ENCODE measurements around the gene CRTAC1. TPM values are rescaled to one million over a fixed set of nuclear protein-coding genes. Genes with fewer than 3 reads are reported as not detected.

CRTAC1 gene
- total RNA-seq, 1 experiment from 2014 or later = 0.20 TPM

- TF ChIP-seq JUND (IDR thresholded peaks at IDR 0.05) (no peak), POLR2A (IDR thresholded peaks at IDR 0.05; ENCODE audit: borderline replicate concordance, extremely low read depth, insufficient read depth, insufficient read length) (no peak), CBX3 (IDR thresholded peaks at IDR 0.05; ENCODE audit: low read depth) (no peak)
Measured at GRCh38 chr10:97977673-97978072, 52.7 kb downstream of the CRTAC1 start (continued).

GRCh38 chr10:97975598-97975997, 54.8 kb downstream of the CRTAC1 start:
- no peak overlapping the region for H3K4me3 ChIP-seq (replicated peaks in 1 of 2; ENCODE audit: low read depth in 1 of 2, low read length in 2 of 2)
- no peak overlapping the region for H2AFZ ChIP-seq (ENCODE audit: low read depth, low read length, poor library complexity, severe bottlenecking)
- intact Hi-C loops (cut with micrococcal nuclease) = no loop called here
- no peaks in the 10 kb centered on the region for H4K20me1 ChIP-seq (ENCODE audit: insufficient read depth)
- H3K9me2 ChIP-seq (ENCODE audit: insufficient read depth) = no peaks in the 10 kb centered on the region
- no peaks in the 10 kb centered on the region for H3K9me3 ChIP-seq (ENCODE audit: control insufficient read depth in 1 of 2, insufficient read depth in 1 of 2, low read depth in 1 of 2, low read length in 2 of 2)
- no peak overlapping the region for H3K27ac ChIP-seq (ENCODE audit: low read depth, low read length)
- H3K79me2 ChIP-seq (ENCODE audit: insufficient read depth, low read length) = no peaks in the 10 kb centered on the region
- no peak overlapping the region for H3K4me2 ChIP-seq (ENCODE audit: low read length)
- H3K27me3 ChIP-seq (ENCODE audit: insufficient read depth, low read length) = peaks cover 97% of the 10 kb centered on the region
- no TSS peak for BruUV-seq (replicated peaks)
- ChIA-PET CTCF (interaction anchor here (1.6 kb wide), 1 partner anchor 66 kb away, joined by 4 read pairs; no protein-coding TSS in a partner anchor), POLR2A (no interaction called here), RAD21 (ENCODE audit: low non-redundant PET in 1 of 2, low total read pairs in 2 of 2, uncharacterized antibody in 2 of 2, unreplicated experiment in 2 of 2) (no interaction called here)
- no peaks in the 10 kb centered on the region for H3K36me3 ChIP-seq (ENCODE audit: control insufficient read depth in 1 of 2, insufficient read depth in 2 of 2, low read length in 2 of 2)
- TF ChIP-seq ATF3 (IDR thresholded peaks at IDR 0.05) (no peak), POLR2A (IDR thresholded peaks at IDR 0.05; ENCODE audit: borderline replicate concordance, extremely low read depth, insufficient read depth, insufficient read length) (no peak), SIN3A (IDR thresholded peaks at IDR 0.05; ENCODE audit: low read depth) (no peak), TCF7L2 (IDR thresholded peaks at IDR 0.05; ENCODE audit: borderline replicate concordance, extremely low read depth, insufficient read depth, insufficient read length) (no peak), ZBTB33 (IDR thresholded peaks at IDR 0.05; ENCODE audit: extremely low read depth, insufficient replicate concordance, low read length) (no peak), CTCF (IDR thresholded peaks at IDR 0.05 in 2 of 3, conservative IDR thresholded peaks at IDR 0.05 in 1 of 3; ENCODE audit: borderline replicate concordance in 1 of 3, insufficient read depth in 1 of 3, low read depth in 2 of 3, low read length in 2 of 3) (no peak), EZH2phosphoT487 (IDR thresholded peaks at IDR 0.05; ENCODE audit: borderline replicate concordance) (no peak), ZNF274 (IDR thresholded peaks at IDR 0.05; ENCODE audit: low read depth, low read length) (no peak), YY1 (IDR thresholded peaks at IDR 0.05; ENCODE audit: extremely low read depth, insufficient replicate concordance, low read depth, low read length) (no peak), SP1 (IDR thresholded peaks at IDR 0.05; ENCODE audit: low read depth) (no peak)
- no peaks in the 10 kb centered on the region for H3K4me1 ChIP-seq (ENCODE audit: control insufficient read depth in 1 of 2, insufficient read depth in 2 of 2, low read length in 2 of 2)
- no peak overlapping the region for H3K9ac ChIP-seq (ENCODE audit: low read length)
- DNase-seq (ENCODE audit: low read depth, low spot score) = no peak
- no peak for ATAC-seq

Data from HCT116 (cell line).